ENCODE data around the gene INPP4B. TPM values are rescaled to one million over a fixed set of nuclear protein-coding genes. Genes with fewer than 3 reads are reported as not detected.
A peak's percentile ranks its signal among the peaks of the same experiment; 100 is the strongest.
"Not testable (repeated sequence)": the region's sequence is repeated elsewhere in the genome, so short reads cannot be mapped to it uniquely, and the experiment has no call there.

Gene INPP4B
- total RNA-seq, 1 donor from 2014 or later, result 143 TPM

DNA sequence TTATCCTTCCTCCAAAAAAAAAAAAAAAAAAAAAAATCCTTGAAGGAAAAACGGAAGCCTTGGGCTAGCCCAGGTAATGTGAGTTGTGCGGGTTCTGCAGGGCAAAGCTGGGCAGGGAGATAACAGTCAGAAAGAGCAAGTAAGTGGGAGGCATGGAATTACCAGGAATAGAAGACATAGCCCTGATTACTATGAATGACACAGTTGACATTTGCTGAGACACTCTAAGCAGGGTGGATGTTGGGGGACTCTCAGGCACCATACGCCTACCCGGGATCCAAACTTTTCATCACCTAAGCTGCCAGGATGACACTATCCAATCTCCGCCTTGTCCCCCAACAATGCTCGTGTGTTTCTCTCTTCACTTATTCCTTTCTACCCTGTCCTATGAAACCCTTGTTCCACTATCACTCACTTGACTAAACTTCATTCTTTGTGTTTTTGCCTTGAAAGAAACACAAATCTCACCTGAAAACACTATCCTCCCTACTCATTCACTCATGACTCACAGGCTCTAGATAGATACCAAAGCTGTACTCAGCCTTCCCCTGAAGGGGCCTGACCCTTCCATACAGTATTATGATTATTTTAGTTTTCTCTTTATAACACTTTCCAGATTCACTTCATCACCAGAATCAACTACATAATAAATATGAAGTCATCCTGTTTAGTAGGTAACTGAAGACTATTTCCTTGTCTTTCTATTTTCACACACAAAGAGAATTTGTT is 158.4 kb downstream of the INPP4B start:
- no peak for DNase-seq (ENCODE audit: low read depth)

DNA sequence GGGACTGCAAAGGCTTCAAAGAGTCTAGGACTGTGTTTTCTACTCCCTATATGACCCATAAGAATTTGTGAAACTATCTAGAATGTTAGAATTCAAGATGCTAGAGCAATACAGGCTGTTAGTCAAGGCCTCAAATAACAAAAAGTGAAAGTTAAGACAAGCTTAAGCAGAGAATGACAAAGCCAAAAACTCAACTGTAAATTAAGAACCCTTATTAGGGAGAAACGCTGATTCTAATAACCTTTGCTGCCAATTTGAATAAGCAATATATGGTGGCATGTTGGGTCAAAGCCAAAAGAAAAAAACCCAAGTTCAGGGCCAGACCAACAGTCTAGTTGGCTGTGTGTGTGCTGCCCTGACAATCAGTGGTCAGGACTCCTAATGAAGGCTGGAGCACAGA is 160.0 kb downstream of the INPP4B start:
- no peak for DNase-seq (ENCODE audit: low read depth)

GRCh38 chr4:142683997-142684396 is 162.1 kb downstream of the INPP4B start:
- peak; percentile 28 for DNase-seq (ENCODE audit: low read depth)

DNA sequence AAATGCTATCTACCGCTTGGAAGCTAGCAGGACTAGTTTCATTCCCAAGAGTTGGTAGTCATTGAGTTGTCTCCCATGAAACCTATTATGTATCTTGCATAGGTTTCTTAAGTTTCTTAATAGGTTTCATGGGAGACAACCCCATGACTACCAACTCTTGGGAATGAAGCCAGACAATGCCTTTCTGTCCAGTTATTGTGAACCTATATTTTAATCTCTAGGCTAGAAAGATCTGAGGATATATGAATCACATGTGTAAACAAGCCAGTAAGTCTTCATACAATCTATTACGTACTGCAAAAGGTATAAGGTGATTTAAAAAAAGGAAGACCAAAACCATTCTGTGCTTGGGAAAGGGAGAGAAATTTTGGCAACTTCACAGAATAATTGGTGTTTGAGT is 162.6 kb downstream of the INPP4B start:
- DNase-seq (ENCODE audit: low read depth), result no peak

GRCh38 chr4:142671516-142671915 is 174.6 kb downstream of the INPP4B start:
- no peak for DNase-seq (ENCODE audit: low read depth)

DNA sequence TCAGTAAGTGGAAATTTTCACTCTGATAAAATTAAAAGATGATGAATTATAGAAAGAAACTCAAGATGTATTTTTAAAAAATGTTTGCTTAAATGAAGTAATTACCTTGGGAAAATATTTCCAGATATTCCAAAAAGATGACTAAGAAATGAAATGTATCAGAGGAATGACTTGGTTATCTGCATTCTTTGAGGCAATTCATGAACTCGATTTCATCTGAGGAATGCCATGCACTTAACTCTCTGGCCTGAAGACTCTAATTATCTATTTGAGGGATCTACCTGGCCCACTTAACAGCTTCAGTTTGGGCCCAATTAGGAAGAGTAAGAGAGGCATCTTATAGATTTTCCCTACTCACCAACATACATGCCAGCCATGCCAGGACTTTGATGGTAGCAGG is 182.3 kb downstream of the INPP4B start:
- DNase-seq (ENCODE audit: low read depth), result no peak

- DNase-seq (ENCODE audit: low read depth), result no peak
Observed at GRCh38 chr4:142660728-142661127, 185.4 kb downstream of the INPP4B start.

- DNase-seq (ENCODE audit: low read depth), result peak; percentile 53
Observed at GRCh38 chr4:142656178-142656577, 189.9 kb downstream of the INPP4B start.

GRCh38 chr4:142648378-142648777 is 197.7 kb downstream of the INPP4B start:
- no peak for DNase-seq (ENCODE audit: low read depth)

GRCh38 chr4:142645475-142646108 is 200.5 kb downstream of the INPP4B start:
- peak; percentile 68 for DNase-seq (ENCODE audit: low read depth)

DNA sequence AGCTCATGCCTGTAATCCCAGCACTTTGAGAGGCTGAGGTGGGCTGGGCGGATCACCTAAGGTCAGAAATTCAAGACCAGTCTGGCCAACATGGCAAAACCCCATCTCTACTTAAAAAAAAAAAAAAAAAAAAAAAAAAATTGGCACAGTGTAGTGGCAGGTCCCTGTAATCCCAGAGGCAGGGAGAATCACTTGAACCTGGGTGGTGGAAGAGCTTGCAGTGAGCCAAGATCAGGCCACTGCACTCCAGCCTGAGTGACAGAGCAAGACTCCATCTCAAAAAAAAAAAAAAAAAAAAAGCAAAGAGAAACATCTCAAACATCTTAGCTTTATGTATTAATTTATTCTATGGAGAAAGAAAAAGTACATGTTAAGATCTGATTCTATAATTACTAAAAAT is 201.5 kb downstream of the INPP4B start:
- DNase-seq (ENCODE audit: low read depth), result not testable (repeated sequence)

- DNase-seq (ENCODE audit: low read depth), result no peak
Observed at GRCh38 chr4:142637614-142638013, 208.5 kb downstream of the INPP4B start.

GRCh38 chr4:142631836-142632235 is 214.3 kb downstream of the INPP4B start:
- no peak for DNase-seq (ENCODE audit: low read depth)

DNA sequence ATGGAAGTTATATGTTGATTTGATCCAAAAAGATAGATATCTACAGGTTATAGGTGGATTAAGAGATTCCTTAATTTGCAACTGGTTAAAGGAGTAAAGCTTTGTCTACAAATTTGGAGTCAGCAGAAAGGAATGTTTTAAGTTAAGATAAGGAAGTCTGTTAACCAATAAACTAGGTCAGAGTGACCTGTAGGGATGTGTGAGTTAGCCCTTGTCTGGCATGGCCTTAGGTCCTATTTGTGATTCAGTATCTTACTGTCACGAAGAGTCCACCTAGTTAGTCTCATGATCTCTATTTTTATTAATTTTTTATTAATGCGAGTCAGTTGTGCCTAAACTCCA is 230.8 kb downstream of the INPP4B start:
- no peak for DNase-seq (ENCODE audit: low read depth)

GRCh38 chr4:142614621-142615323 is 231.3 kb downstream of the INPP4B start:
- DNase-seq (ENCODE audit: low read depth), result no peak

GRCh38 chr4:142607976-142608375 is 238.1 kb downstream of the INPP4B start:
- DNase-seq (ENCODE audit: low read depth), result peak; percentile 22

DNA sequence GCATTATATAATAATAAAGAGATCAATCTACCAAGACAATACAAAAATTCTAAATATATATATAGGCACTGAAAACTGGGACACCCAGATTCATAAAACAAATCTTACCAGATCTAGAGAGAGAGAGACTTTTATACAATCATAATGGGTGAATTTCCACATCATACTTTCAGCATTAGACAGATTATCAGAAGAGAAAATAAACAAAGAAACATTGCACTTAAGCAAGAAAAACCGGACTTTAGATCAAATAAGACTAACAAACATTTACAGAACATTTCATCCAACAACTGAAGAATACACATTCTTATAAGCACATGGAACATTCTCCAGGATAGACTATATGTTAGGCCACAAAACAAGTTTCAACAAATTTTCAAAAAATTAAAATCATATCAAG is 245.1 kb downstream of the INPP4B start:
- DNase-seq (ENCODE audit: low read depth), result no peak

DNA sequence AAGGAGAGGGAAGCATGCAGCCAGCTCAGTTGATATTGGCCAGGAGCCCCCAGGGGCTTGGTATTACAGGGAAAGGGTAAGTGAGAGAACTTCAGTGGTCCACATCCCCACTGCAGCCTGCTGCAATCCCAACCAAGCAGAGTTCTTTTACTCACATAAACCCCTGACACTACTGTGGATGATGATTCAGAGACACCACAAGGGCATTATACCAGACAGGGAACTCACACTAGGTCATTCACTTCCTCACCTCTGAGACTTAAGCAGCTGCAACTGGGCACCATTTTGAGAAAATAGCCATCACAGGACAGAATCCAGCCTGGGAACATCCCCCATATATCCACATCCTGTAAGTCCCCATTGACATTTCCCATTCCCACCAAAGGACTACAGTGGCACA is 248.0 kb downstream of the INPP4B start:
- no peak for DNase-seq (ENCODE audit: low read depth)

DNA sequence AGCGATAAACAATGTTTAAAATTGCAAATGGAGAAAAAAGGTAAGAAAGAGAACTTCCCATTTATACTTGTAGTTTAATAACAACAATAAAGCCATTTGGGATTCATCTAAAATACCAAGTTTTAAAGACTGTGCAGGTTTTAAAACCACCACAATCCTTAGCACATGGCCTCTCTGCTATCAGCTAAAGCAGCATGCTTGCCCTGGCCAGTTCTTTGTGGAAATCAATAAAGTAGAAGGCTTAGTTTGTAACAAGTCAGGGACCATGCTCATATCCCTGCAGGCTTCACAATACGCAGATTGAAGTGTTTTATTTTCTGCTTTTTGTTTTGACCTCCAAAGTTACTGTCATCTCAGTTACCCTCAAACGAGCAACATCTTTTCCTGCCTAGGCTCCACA is 249.5 kb downstream of the INPP4B start:
- DNase-seq (ENCODE audit: low read depth), result no peak

GRCh38 chr4:142596121-142596520 is 250.0 kb downstream of the INPP4B start:
- no peak for DNase-seq (ENCODE audit: low read depth)

DNA sequence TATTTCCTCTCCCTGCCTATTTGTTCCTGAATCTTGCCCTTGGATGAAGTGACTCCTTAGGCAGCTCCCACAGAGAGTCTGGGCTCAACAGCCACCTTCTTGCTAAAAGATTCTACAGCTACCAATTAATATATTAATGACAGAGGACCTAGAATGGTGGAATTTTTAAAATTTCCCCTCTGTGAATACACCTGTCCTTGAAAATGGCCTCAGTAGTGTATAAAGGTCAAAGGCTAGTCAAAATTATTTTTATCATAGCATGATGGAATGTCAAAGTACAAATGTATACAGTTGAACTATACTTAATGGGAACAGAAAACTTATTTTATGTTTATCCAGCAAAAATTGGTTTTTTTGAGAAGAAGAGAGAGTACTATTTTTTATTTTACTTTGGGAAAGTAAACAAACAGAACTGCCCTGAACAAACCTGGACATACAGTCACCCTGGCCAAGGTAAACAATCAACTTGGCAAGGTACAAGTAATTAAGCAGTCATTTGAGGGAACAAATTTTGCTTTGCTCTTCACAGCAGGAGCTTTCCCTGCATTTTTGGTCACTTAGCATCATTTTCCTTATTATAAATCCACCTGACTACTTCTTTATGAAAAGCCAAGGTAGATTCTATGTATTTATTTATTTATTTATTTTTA is 250.8 kb downstream of the INPP4B start:
- DNase-seq (ENCODE audit: low read depth), result no peak

GRCh38 chr4:142585411-142585810 is 260.7 kb downstream of the INPP4B start:
- no peak for DNase-seq (ENCODE audit: low read depth)

All from myocyte (in vitro differentiated cells).